WTC11 (cell line): Measurements from ENCODE around the gene KEL. TPM values are rescaled to one million over a fixed set of nuclear protein-coding genes. Genes with fewer than 3 reads are reported as not detected.

Experiments
- ATAC-seq: fragments of 200-7000 bp; cut with Tn5 transposase; 2 replicates; pipeline ENCODE4 v1.10.0; 2021; ENCODE audit warnings: mild to moderate bottlenecking, moderate library complexity
- CTCF ChIA-PET: fragments of 300-600 bp; sonication (Branson Sonifier 250); formaldehyde crosslinking; loops from one replicate; lab custom pipeline; 2021; ENCODE audit warnings: antibody characterized with exemption; lab: Charles Lee
- POLR2A ChIA-PET: fragments of 350-600 bp; sonication (Branson Sonifier 250); formaldehyde crosslinking; loops from one replicate; lab custom pipeline; 2021; ENCODE audit warnings: antibody characterized with exemption; lab: Charles Lee
- DNase-seq: peaks from one replicate; pipeline ENCODE4 v3.0.0; 2021; ENCODE audit warnings: low spot score
- H3K27ac Mint-ChIP-seq: 2 replicates; pipeline ENCODE4 v1.8.0; 2021; ENCODE audit warnings: mixed read lengths
- H3K27me3 Mint-ChIP-seq: 2 replicates; pipeline ENCODE4 v1.8.0; 2021; ENCODE audit warnings: low read depth, mild to moderate bottlenecking, moderate library complexity, mixed read lengths
- H3K36me3 Mint-ChIP-seq: 2 replicates; pipeline ENCODE4 v1.8.0; 2021; ENCODE audit warnings: mixed read lengths
- H3K4me1 Mint-ChIP-seq: 2 replicates; pipeline ENCODE4 v1.8.0; 2022; ENCODE audit warnings: mixed read lengths
- H3K4me3 Mint-ChIP-seq: 2 replicates; pipeline ENCODE4 v1.8.0; 2021; ENCODE audit warnings: mild to moderate bottlenecking, moderate library complexity, mixed read lengths
- H3K9me3 Mint-ChIP-seq: 2 replicates; pipeline ENCODE4 v1.8.0; 2021; ENCODE audit warnings: mixed read lengths
- FOXK1 ChIP-seq: sonication (generic); formaldehyde crosslinking; IDR thresholded peaks from 2 replicates; pipeline ENCODE4 v1.8.0; 2022; ENCODE audit warnings: mild to moderate bottlenecking, moderate library complexity, missing genetic modification reagents
- SP1 ChIP-seq: sonication (generic); formaldehyde crosslinking; conservative IDR thresholded peaks from 2 replicates; pipeline ENCODE4 v1.8.1; 2022; ENCODE audit warnings: missing genetic modification reagents
- TEAD4 ChIP-seq: sonication (generic); formaldehyde crosslinking; IDR thresholded peaks from 2 replicates; pipeline ENCODE4 v1.8.0; 2022; ENCODE audit warnings: mild to moderate bottlenecking, missing genetic modification reagents
- TP53 ChIP-seq: sonication (generic); formaldehyde crosslinking; IDR thresholded peaks from 2 replicates; pipeline ENCODE4 v1.8.1; 2023; ENCODE audit warnings: mild to moderate bottlenecking, missing genetic modification reagents
- total RNA-seq: library from RNA; stranded (reverse); gene quantifications from 3 replicates; pipeline ENCODE4 v1.2.3, GENCODE V29; 2021
- TF ChIP-seq, protein P1 (sequence below): sonication (generic); formaldehyde crosslinking; IDR thresholded peaks from 2 replicates; pipeline ENCODE4 v1.8.1; 2022; ENCODE audit warnings: low read depth, missing genetic modification reagents, borderline replicate concordance
- TF ChIP-seq, protein P2 (sequence below): sonication (generic); formaldehyde crosslinking; IDR thresholded peaks from 2 replicates; pipeline ENCODE4 v1.8.1; 2023; ENCODE audit warnings: mild to moderate bottlenecking, missing genetic modification reagents, moderate library complexity
- TF ChIP-seq, protein P3 (sequence below): sonication (generic); formaldehyde crosslinking; IDR thresholded peaks from 2 replicates; pipeline ENCODE4 v1.8.0; 2022; ENCODE audit warnings: mild to moderate bottlenecking, missing genetic modification reagents
- TF ChIP-seq, protein P4 (sequence below): fragments of 200-600 bp; IDR thresholded peaks from 2 replicates; pipeline ENCODE4 v1.8.0; 2022; ENCODE audit warnings: antibody characterized with exemption
- TF ChIP-seq, protein P5 (sequence below): sonication (generic); formaldehyde crosslinking; IDR thresholded peaks from 2 replicates; pipeline ENCODE4 v1.8.0; 2023; ENCODE audit warnings: missing genetic modification reagents, mild to moderate bottlenecking, borderline replicate concordance
- TF ChIP-seq, protein P6 (sequence below): sonication (generic); formaldehyde crosslinking; IDR thresholded peaks from 2 replicates; pipeline ENCODE4 v1.8.0; 2022; ENCODE audit warnings: mild to moderate bottlenecking, missing genetic modification reagents

Gene KEL
- total RNA-seq, 1 experiment from 2014 or later: 0.87 TPM

DNA sequence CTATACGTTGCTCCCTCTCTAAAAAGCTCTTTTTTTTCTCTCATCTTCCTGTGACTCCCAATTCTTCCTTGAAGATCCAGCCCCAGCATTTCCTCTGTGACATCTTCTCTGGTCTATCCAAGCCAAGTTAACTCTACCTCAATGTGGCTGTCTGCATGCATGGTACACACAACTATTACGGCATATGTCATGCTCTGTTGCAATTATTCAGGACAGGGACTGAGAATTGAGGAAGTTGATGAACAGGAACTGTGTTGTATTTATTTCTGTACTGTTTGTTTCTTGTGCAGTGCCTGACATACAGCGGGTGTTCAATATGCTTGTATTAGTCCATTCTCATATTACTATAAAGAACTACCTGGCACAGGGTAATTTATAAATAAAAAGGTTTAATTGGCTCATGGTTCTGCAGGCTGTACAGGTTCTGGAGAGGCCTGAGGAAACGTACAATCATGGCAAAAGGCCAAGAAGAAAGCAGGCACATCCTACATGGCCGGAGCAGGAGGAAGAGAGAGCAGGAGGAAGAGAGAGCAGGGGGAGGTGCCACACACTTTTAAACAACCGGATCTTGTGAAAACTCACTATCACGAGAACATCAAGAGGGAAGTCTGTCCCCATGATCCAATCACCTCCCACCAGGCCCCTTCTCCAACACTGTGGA, 34.9 kb downstream of the KEL start:
- ATAC-seq (no peak), DNase-seq (no peak)
- peaks cover 33% of the 10 kb centered on the region for H3K27me3 Mint-ChIP-seq
- no peak overlapping the region for H3K27ac Mint-ChIP-seq
- no peak overlapping the region for H3K4me3 Mint-ChIP-seq
- POLR2A ChIA-PET: no interaction called here
- CTCF ChIA-PET: interaction anchor here (0.8 to 1.2 kb wide), 4 partner anchors 17 to 369 kb away, joined by 3 read pairs; no protein-coding TSS in a partner anchor
- peaks cover 7% of the 10 kb centered on the region; the same call in 1 of the 2 replicates for H3K9me3 Mint-ChIP-seq
- H3K4me1 Mint-ChIP-seq: no peaks in the 10 kb centered on the region
- TF ChIP-seq FOXK1 (CRISPR knock-in tag): no peak
- TF ChIP-seq, protein P1, sequence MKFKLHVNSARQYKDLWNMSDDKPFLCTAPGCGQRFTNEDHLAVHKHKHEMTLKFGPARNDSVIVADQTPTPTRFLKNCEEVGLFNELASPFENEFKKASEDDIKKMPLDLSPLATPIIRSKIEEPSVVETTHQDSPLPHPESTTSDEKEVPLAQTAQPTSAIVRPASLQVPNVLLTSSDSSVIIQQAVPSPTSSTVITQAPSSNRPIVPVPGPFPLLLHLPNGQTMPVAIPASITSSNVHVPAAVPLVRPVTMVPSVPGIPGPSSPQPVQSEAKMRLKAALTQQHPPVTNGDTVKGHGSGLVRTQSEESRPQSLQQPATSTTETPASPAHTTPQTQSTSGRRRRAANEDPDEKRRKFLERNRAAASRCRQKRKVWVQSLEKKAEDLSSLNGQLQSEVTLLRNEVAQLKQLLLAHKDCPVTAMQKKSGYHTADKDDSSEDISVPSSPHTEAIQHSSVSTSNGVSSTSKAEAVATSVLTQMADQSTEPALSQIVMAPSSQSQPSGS (CRISPR knock-in tag): no peak
- no peak for TF ChIP-seq TEAD4 (CRISPR knock-in tag)
- H3K36me3 Mint-ChIP-seq: no peaks in the 10 kb centered on the region

DNA sequence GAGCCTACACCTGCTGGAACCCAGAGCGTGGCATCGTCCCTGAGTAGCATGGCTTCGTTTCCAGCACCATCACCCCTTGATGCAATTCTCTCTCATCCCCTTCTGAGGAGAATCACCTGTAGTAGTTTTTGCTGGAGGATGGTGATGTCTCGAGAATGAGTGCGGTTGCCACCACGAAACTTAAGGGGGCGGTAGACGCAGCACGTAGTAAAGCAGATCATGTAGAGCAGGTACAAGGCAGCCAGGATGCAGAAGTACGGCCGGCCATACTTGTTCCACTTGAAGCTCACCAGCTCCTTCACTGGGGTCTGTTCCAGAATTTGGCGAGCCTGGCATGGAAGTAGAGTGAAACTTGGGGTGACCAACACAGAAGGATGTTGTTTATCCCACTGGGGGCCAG, 36.8 kb downstream of the KEL start:
- Mint-ChIP-seq H3K27me3 (peaks cover 33% of the 10 kb centered on the region), H3K9me3 (peaks cover 7% of the 10 kb centered on the region; the same call in 1 of the 2 replicates), H3K4me3 (no peak overlapping the region), H3K4me1 (no peaks in the 10 kb centered on the region), H3K27ac (no peak overlapping the region), H3K36me3 (no peaks in the 10 kb centered on the region)
- CTCF ChIA-PET: interaction anchor here (0.7 to 2.5 kb wide), 24 partner anchors 9 to 290 kb away, joined by 3 to 10 read pairs (median 4); partner anchors contain the start of genes EPHB6, KEL, LLCFC1 and TRPV5
- DNase-seq: peak; percentile 70
- POLR2A ChIA-PET: interaction anchor here (0.6 kb wide), 1 partner anchor 11 kb away, joined by 3 read pairs; no protein-coding TSS in a partner anchor
- ATAC-seq: peak; percentile 98
- TF ChIP-seq SP1 (CRISPR knock-in tag) (no peak), TEAD4 (CRISPR knock-in tag) (no peak), TP53 (CRISPR knock-in tag) (no peak)
- TF ChIP-seq, protein P2, sequence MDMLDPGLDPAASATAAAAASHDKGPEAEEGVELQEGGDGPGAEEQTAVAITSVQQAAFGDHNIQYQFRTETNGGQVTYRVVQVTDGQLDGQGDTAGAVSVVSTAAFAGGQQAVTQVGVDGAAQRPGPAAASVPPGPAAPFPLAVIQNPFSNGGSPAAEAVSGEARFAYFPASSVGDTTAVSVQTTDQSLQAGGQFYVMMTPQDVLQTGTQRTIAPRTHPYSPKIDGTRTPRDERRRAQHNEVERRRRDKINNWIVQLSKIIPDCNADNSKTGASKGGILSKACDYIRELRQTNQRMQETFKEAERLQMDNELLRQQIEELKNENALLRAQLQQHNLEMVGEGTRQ (CRISPR knock-in tag): peak; percentile 81
- TF ChIP-seq, protein P3, sequence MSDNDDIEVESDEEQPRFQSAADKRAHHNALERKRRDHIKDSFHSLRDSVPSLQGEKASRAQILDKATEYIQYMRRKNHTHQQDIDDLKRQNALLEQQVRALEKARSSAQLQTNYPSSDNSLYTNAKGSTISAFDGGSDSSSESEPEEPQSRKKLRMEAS (CRISPR knock-in tag): peak; percentile 96
- TF ChIP-seq, protein P4, sequence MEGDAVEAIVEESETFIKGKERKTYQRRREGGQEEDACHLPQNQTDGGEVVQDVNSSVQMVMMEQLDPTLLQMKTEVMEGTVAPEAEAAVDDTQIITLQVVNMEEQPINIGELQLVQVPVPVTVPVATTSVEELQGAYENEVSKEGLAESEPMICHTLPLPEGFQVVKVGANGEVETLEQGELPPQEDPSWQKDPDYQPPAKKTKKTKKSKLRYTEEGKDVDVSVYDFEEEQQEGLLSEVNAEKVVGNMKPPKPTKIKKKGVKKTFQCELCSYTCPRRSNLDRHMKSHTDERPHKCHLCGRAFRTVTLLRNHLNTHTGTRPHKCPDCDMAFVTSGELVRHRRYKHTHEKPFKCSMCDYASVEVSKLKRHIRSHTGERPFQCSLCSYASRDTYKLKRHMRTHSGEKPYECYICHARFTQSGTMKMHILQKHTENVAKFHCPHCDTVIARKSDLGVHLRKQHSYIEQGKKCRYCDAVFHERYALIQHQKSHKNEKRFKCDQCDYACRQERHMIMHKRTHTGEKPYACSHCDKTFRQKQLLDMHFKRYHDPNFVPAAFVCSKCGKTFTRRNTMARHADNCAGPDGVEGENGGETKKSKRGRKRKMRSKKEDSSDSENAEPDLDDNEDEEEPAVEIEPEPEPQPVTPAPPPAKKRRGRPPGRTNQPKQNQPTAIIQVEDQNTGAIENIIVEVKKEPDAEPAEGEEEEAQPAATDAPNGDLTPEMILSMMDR: peak; percentile 50
- TF ChIP-seq, protein P5, sequence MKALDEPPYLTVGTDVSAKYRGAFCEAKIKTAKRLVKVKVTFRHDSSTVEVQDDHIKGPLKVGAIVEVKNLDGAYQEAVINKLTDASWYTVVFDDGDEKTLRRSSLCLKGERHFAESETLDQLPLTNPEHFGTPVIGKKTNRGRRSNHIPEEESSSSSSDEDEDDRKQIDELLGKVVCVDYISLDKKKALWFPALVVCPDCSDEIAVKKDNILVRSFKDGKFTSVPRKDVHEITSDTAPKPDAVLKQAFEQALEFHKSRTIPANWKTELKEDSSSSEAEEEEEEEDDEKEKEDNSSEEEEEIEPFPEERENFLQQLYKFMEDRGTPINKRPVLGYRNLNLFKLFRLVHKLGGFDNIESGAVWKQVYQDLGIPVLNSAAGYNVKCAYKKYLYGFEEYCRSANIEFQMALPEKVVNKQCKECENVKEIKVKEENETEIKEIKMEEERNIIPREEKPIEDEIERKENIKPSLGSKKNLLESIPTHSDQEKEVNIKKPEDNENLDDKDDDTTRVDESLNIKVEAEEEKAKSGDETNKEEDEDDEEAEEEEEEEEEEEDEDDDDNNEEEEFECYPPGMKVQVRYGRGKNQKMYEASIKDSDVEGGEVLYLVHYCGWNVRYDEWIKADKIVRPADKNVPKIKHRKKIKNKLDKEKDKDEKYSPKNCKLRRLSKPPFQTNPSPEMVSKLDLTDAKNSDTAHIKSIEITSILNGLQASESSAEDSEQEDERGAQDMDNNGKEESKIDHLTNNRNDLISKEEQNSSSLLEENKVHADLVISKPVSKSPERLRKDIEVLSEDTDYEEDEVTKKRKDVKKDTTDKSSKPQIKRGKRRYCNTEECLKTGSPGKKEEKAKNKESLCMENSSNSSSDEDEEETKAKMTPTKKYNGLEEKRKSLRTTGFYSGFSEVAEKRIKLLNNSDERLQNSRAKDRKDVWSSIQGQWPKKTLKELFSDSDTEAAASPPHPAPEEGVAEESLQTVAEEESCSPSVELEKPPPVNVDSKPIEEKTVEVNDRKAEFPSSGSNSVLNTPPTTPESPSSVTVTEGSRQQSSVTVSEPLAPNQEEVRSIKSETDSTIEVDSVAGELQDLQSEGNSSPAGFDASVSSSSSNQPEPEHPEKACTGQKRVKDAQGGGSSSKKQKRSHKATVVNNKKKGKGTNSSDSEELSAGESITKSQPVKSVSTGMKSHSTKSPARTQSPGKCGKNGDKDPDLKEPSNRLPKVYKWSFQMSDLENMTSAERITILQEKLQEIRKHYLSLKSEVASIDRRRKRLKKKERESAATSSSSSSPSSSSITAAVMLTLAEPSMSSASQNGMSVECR (CRISPR knock-in tag): no peak
- TF ChIP-seq, protein P6, sequence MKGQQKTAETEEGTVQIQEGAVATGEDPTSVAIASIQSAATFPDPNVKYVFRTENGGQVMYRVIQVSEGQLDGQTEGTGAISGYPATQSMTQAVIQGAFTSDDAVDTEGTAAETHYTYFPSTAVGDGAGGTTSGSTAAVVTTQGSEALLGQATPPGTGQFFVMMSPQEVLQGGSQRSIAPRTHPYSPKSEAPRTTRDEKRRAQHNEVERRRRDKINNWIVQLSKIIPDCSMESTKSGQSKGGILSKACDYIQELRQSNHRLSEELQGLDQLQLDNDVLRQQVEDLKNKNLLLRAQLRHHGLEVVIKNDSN (CRISPR knock-in tag): peak; percentile 80
